NCI-H1694 treated with DMSO at 0.1 percent for 48 hours (cell line): ENCODE results near the gene WASF3.
"Not testable (repeated sequence)": the region's sequence is repeated elsewhere in the genome, so short reads cannot be mapped to it uniquely, and the experiment has no call there.

Experiments
- DNase-seq: peaks from one replicate; lab custom pipeline; 2025; lab: John Stamatoyannopoulos, UW

Gene WASF3

GRCh38 chr13:26635634-26636033 is 78.2 kb downstream of the WASF3 start:
- DNase-seq, result not testable (repeated sequence)

GRCh38 chr13:26636073-26636472 is 78.6 kb downstream of the WASF3 start:
- not testable (repeated sequence) for DNase-seq

- no peak for DNase-seq
Observed at GRCh38 chr13:26646603-26647002, 89.1 kb downstream of the WASF3 start.

GRCh38 chr13:26651234-26651633 is 93.8 kb downstream of the WASF3 start:
- DNase-seq, result no peak

GRCh38 chr13:26653310-26653709 is 95.8 kb downstream of the WASF3 start:
- no peak for DNase-seq

- DNase-seq, result no peak
Observed at GRCh38 chr13:26653842-26654241, 96.4 kb downstream of the WASF3 start.

GRCh38 chr13:26656919-26657318 is 99.4 kb downstream of the WASF3 start:
- no peak for DNase-seq

- no peak for DNase-seq
Observed at GRCh38 chr13:26658448-26659385, 101.2 kb downstream of the WASF3 start.

- no peak for DNase-seq
Observed at GRCh38 chr13:26660185-26660584, 102.7 kb downstream of the WASF3 start.

- DNase-seq, result no peak
Observed at GRCh38 chr13:26660766-26661165, 103.3 kb downstream of the WASF3 start.

- no peak for DNase-seq
Observed at GRCh38 chr13:26663791-26664190, 106.3 kb downstream of the WASF3 start.

- no peak for DNase-seq
Observed at GRCh38 chr13:26664286-26664685, 106.8 kb downstream of the WASF3 start.

- DNase-seq, result peak; percentile 36
Observed at GRCh38 chr13:26664876-26665275, 107.4 kb downstream of the WASF3 start.

- no peak for DNase-seq
Observed at GRCh38 chr13:26668357-26669146, 111.1 kb downstream of the WASF3 start.

GRCh38 chr13:26673890-26674289 is 116.4 kb downstream of the WASF3 start:
- no peak for DNase-seq

- no peak for DNase-seq
Observed at GRCh38 chr13:26677156-26677555, 119.7 kb downstream of the WASF3 start.

GRCh38 chr13:26678330-26678729 is 120.8 kb downstream of the WASF3 start:
- no peak for DNase-seq

- no peak for DNase-seq
Observed at GRCh38 chr13:26678796-26679195, 121.3 kb downstream of the WASF3 start.

- no peak for DNase-seq
Observed at GRCh38 chr13:26679411-26680122, 122.1 kb downstream of the WASF3 start.

GRCh38 chr13:26680123-26680450 is 122.6 kb downstream of the WASF3 start:
- no peak for DNase-seq

- no peak for DNase-seq
Observed at GRCh38 chr13:26680572-26680971, 123.1 kb downstream of the WASF3 start.

GRCh38 chr13:26681036-26681435 is 123.6 kb downstream of the WASF3 start:
- no peak for DNase-seq
